ENCODE measurements around the gene DDX23.

GRCh38 chr12:48882315-48882687 is 30.3 kb upstream of the DDX23 start:
- TF ChIP-seq GATA2 (IDR thresholded peaks at IDR 0.05; ENCODE audit: low read depth, low read length) (no peak), GATA3 (IDR thresholded peaks at IDR 0.05; ENCODE audit: low read depth, low read length) (no peak)

Measured in SH-SY5Y (cell line).